Activated T-helper 1 cell treated with anti-CD3 and anti-CD28 coated beads, Interleukin-2, amount 50 U/mL, for 16 hours (primary cell): ENCODE data around the gene SUSD5.

Source experiments
- DNase-seq, 2 donors: peaks; one replicate each; pipeline ENCODE4 v3.0.0-alpha.2; 2020; ENCODE audit warnings: low read depth in 1 of 2, low spot score in 1 of 2

Gene SUSD5

GRCh38 chr3:33218446-33219174, at the start of gene SUSD5:
Gene SUSD5 (minus strand): TSS chr3:33218810. CDS start chr3:33218797, 13 bp downstream.
- no peak for DNase-seq

GRCh38 chr3:33260104-33260503, 41.5 kb upstream of the SUSD5 start:
- DNase-seq: no peak

GRCh38 chr3:33256249-33256648, 37.6 kb upstream of the SUSD5 start:
- DNase-seq: no peak

- DNase-seq: no peak
These were observed 32.1 kb upstream of the SUSD5 start for GRCh38 chr3:33250712-33251111.

GRCh38 chr3:33246786-33247185, 28.2 kb upstream of the SUSD5 start:
- DNase-seq: no peak

GRCh38 chr3:33240261-33240660, 21.7 kb upstream of the SUSD5 start:
- DNase-seq: no peak

- no peak for DNase-seq
These were observed 20.3 kb upstream of the SUSD5 start for GRCh38 chr3:33238923-33239322.

- no peak for DNase-seq
These were observed 18.8 kb upstream of the SUSD5 start for GRCh38 chr3:33237439-33237838.

- DNase-seq: no peak
These were observed 17.4 kb upstream of the SUSD5 start for GRCh38 chr3:33236005-33236404.

- no peak for DNase-seq
These were observed 15.3 kb upstream of the SUSD5 start for GRCh38 chr3:33233884-33234283.

- DNase-seq: no peak
These were observed 13.3 kb upstream of the SUSD5 start for GRCh38 chr3:33231756-33232465.

GRCh38 chr3:33229947-33230346, 11.3 kb upstream of the SUSD5 start:
- no peak for DNase-seq

GRCh38 chr3:33229066-33229465, 10.5 kb upstream of the SUSD5 start:
- no peak for DNase-seq

- no peak for DNase-seq
These were observed 2.6 kb upstream of the SUSD5 start for GRCh38 chr3:33221241-33221640.

- DNase-seq: no peak
These were observed 521 bp upstream of the SUSD5 start for GRCh38 chr3:33219175-33219487.

- DNase-seq: no peak
These were observed 654 bp downstream of the SUSD5 start for GRCh38 chr3:33217866-33218445.

GRCh38 chr3:33215739-33216138, 2.9 kb downstream of the SUSD5 start:
- no peak for DNase-seq

- DNase-seq: no peak
These were observed 6.2 kb downstream of the SUSD5 start for GRCh38 chr3:33212406-33212805.

- no peak for DNase-seq
These were observed 7.2 kb downstream of the SUSD5 start for GRCh38 chr3:33211444-33211843.

GRCh38 chr3:33209357-33209756, 9.3 kb downstream of the SUSD5 start:
- DNase-seq: no peak

- DNase-seq: no peak
These were observed 15.7 kb downstream of the SUSD5 start for GRCh38 chr3:33202711-33203457.

- no peak for DNase-seq
These were observed 17.4 kb downstream of the SUSD5 start for GRCh38 chr3:33201195-33201594.
